ENCODE measurements around the gene SLC9C1.

DNA sequence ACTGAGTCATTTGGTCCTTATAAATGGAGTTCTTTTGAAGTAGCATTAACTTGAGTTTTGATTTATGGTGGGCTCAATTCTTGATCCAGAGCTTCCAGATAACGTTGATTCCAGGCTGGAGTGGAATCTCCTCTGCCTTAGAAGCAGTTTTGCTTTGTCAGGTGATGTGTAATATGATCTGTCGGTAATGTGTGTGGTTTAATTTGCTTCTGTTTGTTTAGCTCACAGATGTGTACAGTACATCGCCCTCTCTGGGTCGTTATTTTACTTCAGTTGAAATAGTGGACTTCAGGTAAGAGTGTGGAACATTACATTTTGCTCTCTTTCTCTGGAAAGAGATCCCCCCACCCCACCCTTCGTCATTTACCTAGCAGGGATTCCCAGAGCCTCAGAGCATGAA lies 184.7 kb downstream of the SLC9C1 start:
- TF ChIP-seq ZFX (CRISPR knock-in tag; IDR thresholded peaks at IDR 0.05): no peak
- TF ChIP-seq NCOA2 (IDR thresholded peaks at IDR 0.05; ENCODE audit: partially characterized antibody in 2 of 2): no peak
